ENCODE measurements around the gene LHX2. TPM values are rescaled to one million over a fixed set of nuclear protein-coding genes. Genes with fewer than 3 reads are reported as not detected.

LHX2 gene
- total and polyA plus RNA-seq, 9 donors: 0.41 to 1.5 (median 0.68) TPM

DNA sequence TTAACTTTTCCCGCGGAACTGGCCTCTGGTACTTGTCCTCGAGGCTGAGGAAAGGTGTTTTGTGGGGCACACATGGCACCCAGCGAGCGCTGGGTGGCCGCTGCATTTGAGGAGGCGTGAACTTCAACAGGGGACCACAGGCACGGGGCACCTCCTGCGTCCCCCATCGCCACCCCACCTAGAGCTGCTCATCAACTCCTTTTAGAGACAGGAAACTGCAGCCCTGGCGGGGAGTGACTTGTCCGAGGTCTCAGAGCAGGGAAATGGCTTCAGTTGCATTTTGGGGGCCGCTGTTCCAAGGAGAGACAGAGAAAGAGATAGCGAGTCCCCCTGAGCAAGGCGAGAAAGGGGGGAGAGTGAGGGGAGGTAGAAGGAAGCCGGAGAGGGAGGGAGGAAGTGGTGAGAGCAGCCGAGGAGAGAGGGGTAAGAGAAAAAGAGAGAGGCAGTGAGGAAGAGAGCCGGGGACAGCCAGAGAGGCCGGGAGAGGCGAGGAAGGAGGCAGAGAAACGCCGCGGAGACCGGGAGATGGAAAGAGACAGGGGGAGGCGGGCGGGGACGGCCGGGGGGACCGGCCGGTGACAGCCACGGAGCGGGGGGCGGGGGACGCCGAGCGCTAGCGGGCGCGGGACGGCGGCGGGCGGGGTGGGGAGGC is 12.5 kb upstream of the LHX2 start:
- 3% methylated on average over 18 of the region's 43 CpGs for WGBS (ENCODE audit: insufficient coverage)
- Histone ChIP-seq H3K4me3 (ENCODE audit: low read length) (peak overlapping the region; percentile 24), H3K9me3 (replicated peaks; ENCODE audit: control insufficient read depth, low read depth, low read length) (no peaks in the 10 kb centered on the region), H3K36me3 (ENCODE audit: control insufficient read depth, insufficient read depth, low read length) (no peaks in the 10 kb centered on the region), H3K27me3 (ENCODE audit: control insufficient read depth, insufficient read depth, low read length) (peaks cover 88% of the 10 kb centered on the region), H3K4me1 (ENCODE audit: control insufficient read depth, insufficient read depth, low read length) (peaks cover 24% of the 10 kb centered on the region), H3K27ac (ENCODE audit: low read length) (no peak overlapping the region)
- no peak for DNase-seq

DNA sequence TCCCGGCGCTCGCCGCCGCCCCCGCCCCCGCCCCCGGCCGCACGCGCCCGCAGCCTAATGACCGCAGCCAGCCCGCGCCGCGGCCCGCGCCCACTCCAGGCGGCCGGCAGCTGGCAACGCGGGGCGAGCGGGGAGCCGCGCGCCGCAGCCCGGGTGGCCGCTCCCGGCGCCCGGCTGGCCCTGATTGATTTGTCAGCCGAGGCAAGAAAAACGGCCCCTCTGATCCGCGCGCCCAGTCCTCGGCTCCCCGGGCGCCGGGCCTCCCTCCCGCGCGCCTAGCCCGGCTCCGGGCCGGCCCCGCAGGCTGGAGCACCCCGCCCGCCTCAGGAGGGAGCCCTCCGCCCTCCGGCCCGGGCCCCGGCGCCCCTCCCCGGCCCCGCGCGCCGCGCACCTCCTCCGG is 11.9 kb upstream of the LHX2 start:
- peaks cover 88% of the 10 kb centered on the region for H3K27me3 ChIP-seq (ENCODE audit: control insufficient read depth, insufficient read depth, low read length)
- no peak for DNase-seq
- H3K27ac ChIP-seq (ENCODE audit: low read length): no peak overlapping the region
- H3K9me3 ChIP-seq (replicated peaks; ENCODE audit: control insufficient read depth, low read depth, low read length): no peaks in the 10 kb centered on the region
- no peaks in the 10 kb centered on the region for H3K36me3 ChIP-seq (ENCODE audit: control insufficient read depth, insufficient read depth, low read length)
- WGBS (ENCODE audit: insufficient coverage): under 1% methylated on average over 62 of the region's 64 CpGs
- peaks cover 24% of the 10 kb centered on the region for H3K4me1 ChIP-seq (ENCODE audit: control insufficient read depth, insufficient read depth, low read length)
- no peak overlapping the region for H3K4me3 ChIP-seq (ENCODE audit: low read length)

DNA sequence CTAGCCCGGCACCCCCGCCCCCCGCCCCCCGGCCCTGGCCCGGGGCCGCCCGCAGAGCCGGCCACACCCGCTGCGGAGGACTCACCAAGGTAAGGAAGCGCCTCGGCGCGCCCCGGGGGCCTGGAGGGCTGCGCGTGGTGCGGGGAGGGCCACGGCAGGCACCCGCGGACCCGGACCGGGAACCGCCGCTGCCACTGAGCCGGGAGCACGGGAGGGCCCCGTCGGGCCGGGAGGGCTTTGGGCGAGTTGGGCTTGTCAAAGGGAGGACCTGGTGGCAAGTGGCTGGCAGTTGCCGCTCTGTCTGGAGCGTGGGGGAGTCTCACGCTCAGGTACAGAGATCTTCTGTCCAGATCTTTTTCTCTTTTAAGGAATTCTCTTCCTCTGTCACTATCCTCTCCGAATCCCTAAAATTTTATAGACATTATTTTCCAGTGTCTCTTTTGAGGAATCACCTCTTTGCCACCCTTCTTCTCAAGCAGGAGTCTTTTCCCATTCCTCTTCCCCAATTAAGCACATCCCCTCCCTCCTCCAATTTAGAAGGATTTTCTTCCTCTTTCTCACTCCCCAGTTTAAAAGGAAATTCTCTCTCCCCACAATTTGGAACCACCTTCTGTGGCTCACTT is 11.3 kb upstream of the LHX2 start:
- peaks cover 24% of the 10 kb centered on the region for H3K4me1 ChIP-seq (ENCODE audit: control insufficient read depth, insufficient read depth, low read length)
- H3K4me3 ChIP-seq (ENCODE audit: low read length): no peak overlapping the region
- H3K27me3 ChIP-seq (ENCODE audit: control insufficient read depth, insufficient read depth, low read length): peaks cover 89% of the 10 kb centered on the region
- WGBS (ENCODE audit: insufficient coverage): 1% methylated on average over 28 of the region's 35 CpGs
- H3K36me3 ChIP-seq (ENCODE audit: control insufficient read depth, insufficient read depth, low read length): no peaks in the 10 kb centered on the region
- H3K9me3 ChIP-seq (replicated peaks; ENCODE audit: control insufficient read depth, low read depth, low read length): no peaks in the 10 kb centered on the region
- H3K27ac ChIP-seq (ENCODE audit: low read length): no peak overlapping the region
- DNase-seq: no peak

DNA sequence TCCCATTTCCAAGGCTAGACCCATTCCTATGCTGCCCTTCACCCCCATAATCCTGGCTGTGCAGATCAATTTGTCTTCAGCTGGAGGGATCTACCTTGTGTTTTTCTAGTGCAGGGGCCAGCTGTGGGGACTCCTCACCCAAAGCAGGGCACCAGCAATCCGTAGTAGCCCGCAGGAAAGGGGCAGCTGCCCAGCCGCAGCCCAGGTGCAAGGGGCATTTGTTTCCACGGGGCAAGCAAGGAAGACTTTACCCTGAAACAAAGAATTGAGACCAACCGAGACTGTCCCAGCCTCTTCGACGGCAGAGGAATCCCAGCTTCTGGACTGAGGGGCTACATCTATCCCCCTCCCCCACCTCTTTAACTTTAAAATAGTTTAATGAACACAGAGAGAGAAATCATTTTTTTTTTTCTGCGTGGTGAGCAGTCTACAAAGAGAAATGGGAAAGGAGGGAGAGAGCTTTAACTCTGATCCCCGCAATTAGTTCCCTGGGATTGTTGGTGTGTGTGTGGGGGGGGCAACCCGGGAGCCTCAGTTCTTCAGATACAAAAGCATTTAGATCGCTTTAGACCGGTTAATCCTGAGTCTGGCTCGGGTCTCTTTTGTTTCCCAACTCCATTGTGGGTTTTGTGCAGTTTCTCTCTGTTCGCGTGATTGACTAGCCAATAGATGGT is 10.6 kb upstream of the LHX2 start:
- no peak for DNase-seq
- H3K27me3 ChIP-seq (ENCODE audit: control insufficient read depth, insufficient read depth, low read length): peaks cover 89% of the 10 kb centered on the region
- peaks cover 24% of the 10 kb centered on the region for H3K4me1 ChIP-seq (ENCODE audit: control insufficient read depth, insufficient read depth, low read length)
- no peak overlapping the region for H3K4me3 ChIP-seq (ENCODE audit: low read length)
- H3K36me3 ChIP-seq (ENCODE audit: control insufficient read depth, insufficient read depth, low read length): no peaks in the 10 kb centered on the region
- no peak overlapping the region for H3K27ac ChIP-seq (ENCODE audit: low read length)
- H3K9me3 ChIP-seq (replicated peaks; ENCODE audit: control insufficient read depth, low read depth, low read length): no peaks in the 10 kb centered on the region
- WGBS (ENCODE audit: insufficient coverage): 2% methylated on average over 6 of the region's 15 CpGs

DNA sequence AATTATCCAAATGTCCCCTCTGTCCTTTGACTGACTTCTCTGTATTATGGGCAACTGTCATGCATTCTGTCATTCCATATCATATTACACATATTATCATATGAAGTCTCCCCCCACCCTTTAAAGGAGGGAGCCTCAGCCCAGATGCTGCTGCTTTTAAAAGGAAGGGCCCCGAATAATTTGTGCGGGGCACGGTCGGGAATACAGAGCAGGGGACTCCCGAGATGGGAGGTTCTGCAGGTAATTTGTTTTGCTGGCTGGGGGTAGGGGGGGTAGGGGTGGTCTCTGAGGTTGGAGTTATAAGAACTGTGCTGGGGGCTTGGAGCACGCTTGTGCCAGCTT is 10.1 kb upstream of the LHX2 start:
- H3K9me3 ChIP-seq (replicated peaks; ENCODE audit: control insufficient read depth, low read depth, low read length): no peaks in the 10 kb centered on the region
- no peak overlapping the region for H3K4me3 ChIP-seq (ENCODE audit: low read length)
- no peak overlapping the region for H3K27ac ChIP-seq (ENCODE audit: low read length)
- peaks cover 89% of the 10 kb centered on the region for H3K27me3 ChIP-seq (ENCODE audit: control insufficient read depth, insufficient read depth, low read length)
- no peak for DNase-seq
- 4% methylated on average over 6 of the region's 6 CpGs for WGBS (ENCODE audit: insufficient coverage)
- peaks cover 23% of the 10 kb centered on the region for H3K4me1 ChIP-seq (ENCODE audit: control insufficient read depth, insufficient read depth, low read length)
- no peaks in the 10 kb centered on the region for H3K36me3 ChIP-seq (ENCODE audit: control insufficient read depth, insufficient read depth, low read length)

DNA sequence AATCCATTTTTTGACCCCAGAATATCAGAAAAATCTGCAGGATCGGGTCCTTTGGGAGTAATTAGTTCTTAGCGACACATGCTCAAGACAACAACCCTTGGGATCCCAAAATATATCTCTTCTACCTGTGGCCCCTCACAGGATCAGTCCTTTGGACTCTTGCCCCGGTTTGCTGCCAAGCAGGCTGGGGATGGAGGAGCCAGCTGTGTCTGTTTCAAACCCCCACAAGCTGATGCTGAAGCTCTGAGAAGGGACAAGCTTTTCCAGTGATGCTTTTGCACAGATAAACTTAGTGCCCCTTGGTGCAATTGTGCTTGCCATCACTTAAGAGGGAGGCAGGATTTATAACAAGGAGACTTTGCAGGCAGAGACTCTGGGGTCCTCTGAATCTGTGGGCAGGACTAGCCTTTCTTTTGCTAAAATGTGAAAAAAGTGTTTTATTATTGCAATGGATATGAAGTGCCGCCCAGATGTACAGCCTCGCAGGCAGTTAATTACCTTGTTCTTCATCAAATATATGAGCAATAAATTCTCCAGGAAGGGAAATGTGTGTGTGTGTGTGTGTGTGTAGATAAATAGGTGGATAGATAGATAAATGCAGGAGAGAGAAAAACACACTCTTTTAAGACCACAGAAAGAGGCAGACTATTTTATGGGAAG is 9.6 kb upstream of the LHX2 start:
- DNase-seq: no peak
- WGBS (ENCODE audit: insufficient coverage): 0% methylated on average over 2 of the region's 5 CpGs
- Histone ChIP-seq H3K27ac (ENCODE audit: low read length) (no peak overlapping the region), H3K9me3 (replicated peaks; ENCODE audit: control insufficient read depth, low read depth, low read length) (no peaks in the 10 kb centered on the region), H3K4me3 (ENCODE audit: low read length) (no peak overlapping the region), H3K36me3 (ENCODE audit: control insufficient read depth, insufficient read depth, low read length) (no peaks in the 10 kb centered on the region), H3K27me3 (ENCODE audit: control insufficient read depth, insufficient read depth, low read length) (peaks cover 89% of the 10 kb centered on the region), H3K4me1 (ENCODE audit: control insufficient read depth, insufficient read depth, low read length) (peaks cover 18% of the 10 kb centered on the region)

DNA sequence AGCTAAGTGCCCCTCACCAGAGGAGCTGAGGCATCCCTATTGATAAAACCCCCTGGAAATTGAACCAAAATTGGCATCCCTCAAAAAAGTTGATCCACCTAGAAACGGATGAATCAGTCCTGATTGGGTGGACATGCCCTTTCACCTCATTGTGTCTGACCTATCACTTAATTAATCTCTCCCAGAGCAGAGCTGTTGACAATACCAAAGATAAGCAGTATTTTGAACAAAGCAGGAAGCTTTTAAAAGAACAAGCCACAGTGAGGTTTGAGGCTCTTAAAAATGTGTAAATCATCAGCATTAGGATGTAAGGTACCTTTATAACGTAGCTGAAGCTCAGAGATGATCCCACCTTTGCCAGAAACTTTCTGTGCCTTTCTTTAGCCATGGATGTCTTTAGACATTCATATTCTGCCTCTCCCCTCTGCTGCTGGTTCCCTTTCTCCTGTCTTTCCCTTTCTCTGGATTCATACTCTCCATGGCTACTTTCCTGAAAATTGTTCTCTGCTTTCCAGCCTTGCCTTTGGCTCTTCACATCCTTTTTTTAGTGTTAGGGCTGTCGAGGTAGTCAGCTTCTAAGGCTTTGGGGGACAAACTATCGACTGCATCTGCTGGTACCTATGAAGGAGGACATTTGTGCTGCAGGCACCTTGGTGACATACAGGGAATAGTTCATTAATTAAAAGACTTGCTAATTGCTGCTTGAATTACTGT is 7.8 kb upstream of the LHX2 start:
- H3K4me1 ChIP-seq (ENCODE audit: control insufficient read depth, insufficient read depth, low read length): peaks cover 16% of the 10 kb centered on the region
- H3K27me3 ChIP-seq (ENCODE audit: control insufficient read depth, insufficient read depth, low read length): peaks cover 89% of the 10 kb centered on the region
- no peak overlapping the region for H3K27ac ChIP-seq (ENCODE audit: low read length)
- no peaks in the 10 kb centered on the region for H3K36me3 ChIP-seq (ENCODE audit: control insufficient read depth, insufficient read depth, low read length)
- 8% methylated on average over 4 of the region's 4 CpGs for WGBS (ENCODE audit: insufficient coverage)
- no peak overlapping the region for H3K4me3 ChIP-seq (ENCODE audit: low read length)
- no peak for DNase-seq
- no peaks in the 10 kb centered on the region for H3K9me3 ChIP-seq (replicated peaks; ENCODE audit: control insufficient read depth, low read depth, low read length)

DNA sequence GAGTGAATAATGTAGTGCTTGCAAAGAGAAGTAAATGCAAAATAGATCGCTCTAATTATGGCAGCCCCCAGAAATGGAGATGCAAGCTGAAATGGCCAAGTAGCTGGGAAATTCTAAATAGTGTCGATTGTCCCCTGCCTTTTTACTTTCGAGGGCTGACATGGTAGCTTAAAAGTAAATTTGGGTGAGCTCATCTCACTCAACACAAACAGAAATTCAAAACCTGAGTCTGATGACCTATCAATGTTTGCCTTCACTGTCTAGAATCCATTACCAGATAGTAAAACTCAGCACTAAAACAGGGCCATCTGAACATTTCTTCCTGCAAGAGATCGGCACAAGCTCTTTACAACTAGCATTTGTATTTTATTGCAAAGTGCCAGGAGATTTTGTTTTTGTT is 7.0 kb upstream of the LHX2 start:
- Histone ChIP-seq H3K27ac (ENCODE audit: low read length) (no peak overlapping the region), H3K4me3 (ENCODE audit: low read length) (no peak overlapping the region), H3K4me1 (ENCODE audit: control insufficient read depth, insufficient read depth, low read length) (peaks cover 18% of the 10 kb centered on the region), H3K27me3 (ENCODE audit: control insufficient read depth, insufficient read depth, low read length) (peaks cover 91% of the 10 kb centered on the region), H3K36me3 (ENCODE audit: control insufficient read depth, insufficient read depth, low read length) (no peaks in the 10 kb centered on the region), H3K9me3 (replicated peaks; ENCODE audit: control insufficient read depth, low read depth, low read length) (no peaks in the 10 kb centered on the region)
- WGBS (ENCODE audit: insufficient coverage): 11% methylated on average over 1 of the region's 4 CpGs
- DNase-seq: no peak

DNA sequence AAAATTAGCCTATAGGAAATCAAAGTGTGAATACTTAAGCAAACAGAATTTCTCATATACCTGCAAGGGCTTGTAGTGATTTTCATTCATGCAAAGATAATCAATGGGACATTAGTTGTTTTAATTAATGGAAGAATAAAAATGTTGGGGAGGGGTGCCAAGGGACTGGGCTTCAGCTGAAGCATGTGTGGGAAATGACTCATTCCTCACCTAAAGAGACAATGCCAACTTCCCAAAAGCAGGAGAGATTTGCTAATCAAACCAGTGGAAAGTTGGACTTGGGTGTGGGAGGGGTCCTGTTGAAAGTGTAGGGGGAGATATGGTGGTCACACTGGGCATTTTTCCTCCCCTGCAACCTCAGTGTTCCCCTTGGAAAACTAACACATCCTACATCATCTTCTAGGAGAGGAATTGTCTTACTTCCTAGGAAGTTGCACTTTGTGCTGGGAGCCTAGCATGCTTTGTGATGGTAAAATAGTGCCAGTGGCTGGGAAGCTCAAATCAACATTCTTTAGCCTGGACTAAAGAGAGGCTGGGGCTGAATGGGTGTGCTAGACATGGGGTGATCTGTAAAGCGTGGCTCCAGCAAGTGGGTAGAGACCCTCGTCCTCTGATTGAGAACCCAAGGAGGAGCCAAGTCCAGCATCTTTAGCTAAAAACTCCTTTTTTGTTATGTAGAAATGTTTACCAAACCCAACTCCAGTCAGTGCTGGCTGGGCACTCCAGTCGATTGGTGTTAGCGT is 6.4 kb upstream of the LHX2 start:
- DNase-seq: no peak
- no peaks in the 10 kb centered on the region for H3K36me3 ChIP-seq (ENCODE audit: control insufficient read depth, insufficient read depth, low read length)
- H3K27ac ChIP-seq (ENCODE audit: low read length): no peak overlapping the region
- no peaks in the 10 kb centered on the region for H3K9me3 ChIP-seq (replicated peaks; ENCODE audit: control insufficient read depth, low read depth, low read length)
- peaks cover 19% of the 10 kb centered on the region for H3K4me1 ChIP-seq (ENCODE audit: control insufficient read depth, insufficient read depth, low read length)
- 26% methylated on average over 3 of the region's 4 CpGs for WGBS (ENCODE audit: insufficient coverage)
- peaks cover 96% of the 10 kb centered on the region for H3K27me3 ChIP-seq (ENCODE audit: control insufficient read depth, insufficient read depth, low read length)
- no peak overlapping the region for H3K4me3 ChIP-seq (ENCODE audit: low read length)

All from muscle of leg (tissue), 11 donors.